ENCODE results near the gene TEKT1. TPM values are rescaled to one million over a fixed set of nuclear protein-coding genes. Genes with fewer than 3 reads are reported as not detected.
"Not testable (repeated sequence)": the region's sequence is repeated elsewhere in the genome, so short reads cannot be mapped to it uniquely, and the experiment has no call there.

The TEKT1 gene
- total RNA-seq = 0.10 TPM

DNA sequence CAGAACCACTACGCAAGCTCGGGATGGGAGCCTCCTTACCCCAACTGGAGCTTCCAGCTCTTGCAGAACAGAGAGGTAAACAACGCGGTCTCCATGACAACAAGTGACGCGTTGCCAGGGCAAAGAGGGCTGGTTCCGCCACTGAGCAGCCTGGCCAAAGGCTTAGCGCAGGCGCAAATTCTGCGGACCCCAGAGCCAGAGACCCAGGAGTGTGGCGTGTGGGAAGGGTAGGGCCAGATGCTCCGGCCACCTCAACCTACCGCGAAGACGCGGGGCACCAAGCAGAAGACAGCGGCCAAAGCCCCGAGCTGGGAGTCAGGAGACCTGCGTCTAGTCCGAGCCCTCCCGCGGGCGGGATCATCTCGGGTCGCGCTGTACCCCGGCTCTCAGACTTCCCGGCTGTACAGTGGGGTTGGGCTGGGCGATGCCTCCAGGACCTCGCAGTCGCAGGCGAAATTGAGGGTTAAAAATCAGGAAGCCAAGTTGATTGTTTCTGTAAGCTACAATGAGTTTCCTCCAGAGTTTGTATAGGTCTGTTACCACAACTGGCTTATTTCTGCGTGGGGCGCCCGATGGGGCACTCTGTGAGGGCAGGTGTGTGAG lies at the start of gene TEKT1:
Gene TEKT1, minus strand, starts transcription at position 69 of the 603 bp plus-strand sequence. CDS start 1,353 bp downstream, outside the sequence.
- DNase-seq = peak; percentile 62

- DNase-seq = not testable (repeated sequence)
Measured at GRCh38 chr17:6879221-6879975, 47.9 kb upstream of the TEKT1 start.

- DNase-seq = not testable (repeated sequence)
Measured at GRCh38 chr17:6875276-6875675, 43.7 kb upstream of the TEKT1 start.

DNA sequence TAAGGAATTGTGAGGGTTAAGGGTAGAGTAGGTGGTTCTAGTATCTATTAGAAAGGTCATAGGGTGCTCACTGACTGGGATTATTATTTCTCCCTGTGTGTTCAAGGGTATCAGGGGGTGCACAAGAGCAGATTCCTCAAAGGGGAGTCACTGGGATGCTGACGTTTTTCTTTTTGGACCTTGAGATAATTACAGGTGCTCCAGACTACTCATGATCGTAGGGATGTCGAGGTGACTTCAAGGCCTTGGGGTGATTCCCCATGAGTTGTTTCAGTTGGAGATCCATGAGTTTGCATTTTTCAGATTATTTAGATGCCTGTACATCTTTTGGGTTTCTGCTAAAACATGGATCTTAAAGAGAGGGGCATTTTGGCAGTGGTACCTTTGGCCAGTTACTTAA lies 41.4 kb upstream of the TEKT1 start:
- DNase-seq = no peak

DNA sequence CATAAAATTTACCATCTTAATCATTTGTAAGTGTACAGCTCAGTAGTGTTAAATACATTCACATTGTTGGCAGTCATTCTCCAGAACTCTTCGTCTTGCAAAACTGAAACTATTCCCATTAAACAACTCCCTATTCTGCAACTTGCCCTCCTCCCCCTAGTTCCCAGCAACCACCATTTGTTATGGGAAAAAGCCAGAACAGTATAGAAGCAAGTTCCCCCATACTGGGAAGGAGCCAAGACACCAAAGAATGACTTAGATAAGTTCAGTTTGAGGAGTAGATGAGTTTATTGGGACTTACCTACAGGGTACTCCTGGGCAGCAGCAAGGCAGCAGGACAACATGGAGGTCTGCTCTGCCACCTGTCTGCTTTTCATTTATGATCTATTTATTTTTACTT lies 39.3 kb upstream of the TEKT1 start:
- no peak for DNase-seq

DNA sequence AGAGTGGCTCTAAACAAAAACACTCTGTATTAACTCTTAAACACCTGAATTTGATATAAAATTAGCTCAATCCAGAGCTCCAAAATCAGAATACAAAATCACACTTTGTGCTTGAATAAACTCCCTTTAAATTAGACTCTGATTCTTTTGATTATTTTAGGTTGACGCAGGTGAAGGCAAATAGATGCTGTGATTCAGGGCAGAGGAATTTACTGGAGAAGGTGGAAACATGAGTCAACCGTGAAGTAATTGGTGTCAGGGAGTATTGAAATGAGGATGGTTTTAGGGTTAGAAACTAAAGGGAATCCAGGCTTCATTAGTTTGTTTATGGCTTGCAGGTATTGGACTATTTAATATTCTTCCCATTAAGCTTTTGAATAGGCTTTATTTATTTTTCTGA lies 37.1 kb upstream of the TEKT1 start:
- DNase-seq = no peak

- no peak for DNase-seq
Measured at GRCh38 chr17:6867849-6868248, 36.3 kb upstream of the TEKT1 start.

GRCh38 chr17:6862825-6863224 lies 31.3 kb upstream of the TEKT1 start:
- DNase-seq = no peak

DNA sequence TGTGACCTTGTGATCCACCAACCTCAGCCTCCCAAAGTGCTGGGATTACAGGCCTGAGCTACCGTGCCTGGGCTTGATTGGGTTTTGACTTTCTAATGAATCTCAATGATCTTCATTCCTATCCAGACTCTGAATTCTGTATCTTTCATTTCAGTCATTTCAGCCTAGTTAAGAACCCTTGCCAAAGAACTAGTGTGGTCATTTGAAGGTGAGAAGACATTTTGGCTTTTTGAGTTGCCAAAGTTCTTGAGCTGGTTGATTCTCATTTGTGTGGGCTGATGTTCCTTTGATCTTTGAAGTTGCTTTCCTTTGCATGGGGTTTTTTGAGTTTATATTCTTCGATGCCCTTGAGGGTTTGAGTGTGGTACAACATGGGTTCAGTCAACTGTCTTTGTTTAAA lies 30.6 kb upstream of the TEKT1 start:
- no peak for DNase-seq

- no peak for DNase-seq
Measured at GRCh38 chr17:6857904-6858303, 26.4 kb upstream of the TEKT1 start.

DNA sequence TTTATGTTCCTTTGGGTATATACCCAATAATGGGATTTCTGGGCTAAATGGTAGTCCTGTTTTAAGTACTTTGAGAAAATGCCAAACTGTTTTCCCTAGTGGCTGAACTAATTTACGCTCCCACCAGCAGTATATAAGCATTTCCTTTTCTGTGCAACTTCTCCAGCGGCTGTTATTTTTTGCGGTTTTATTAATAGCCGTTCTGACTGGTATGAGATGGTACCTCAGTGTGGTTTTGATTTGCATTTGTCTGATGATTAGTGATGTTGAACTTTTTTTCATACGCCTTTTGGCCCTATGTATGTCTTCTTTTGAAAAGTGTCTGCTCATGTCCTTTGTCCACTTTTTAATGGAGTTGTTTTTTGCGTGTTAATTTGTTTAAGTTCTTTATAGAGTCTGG lies 25.8 kb upstream of the TEKT1 start:
- no peak for DNase-seq

- DNase-seq = no peak
Measured at GRCh38 chr17:6856051-6856450, 24.5 kb upstream of the TEKT1 start.

- no peak for DNase-seq
Measured at GRCh38 chr17:6853764-6854442, 22.4 kb upstream of the TEKT1 start.

DNA sequence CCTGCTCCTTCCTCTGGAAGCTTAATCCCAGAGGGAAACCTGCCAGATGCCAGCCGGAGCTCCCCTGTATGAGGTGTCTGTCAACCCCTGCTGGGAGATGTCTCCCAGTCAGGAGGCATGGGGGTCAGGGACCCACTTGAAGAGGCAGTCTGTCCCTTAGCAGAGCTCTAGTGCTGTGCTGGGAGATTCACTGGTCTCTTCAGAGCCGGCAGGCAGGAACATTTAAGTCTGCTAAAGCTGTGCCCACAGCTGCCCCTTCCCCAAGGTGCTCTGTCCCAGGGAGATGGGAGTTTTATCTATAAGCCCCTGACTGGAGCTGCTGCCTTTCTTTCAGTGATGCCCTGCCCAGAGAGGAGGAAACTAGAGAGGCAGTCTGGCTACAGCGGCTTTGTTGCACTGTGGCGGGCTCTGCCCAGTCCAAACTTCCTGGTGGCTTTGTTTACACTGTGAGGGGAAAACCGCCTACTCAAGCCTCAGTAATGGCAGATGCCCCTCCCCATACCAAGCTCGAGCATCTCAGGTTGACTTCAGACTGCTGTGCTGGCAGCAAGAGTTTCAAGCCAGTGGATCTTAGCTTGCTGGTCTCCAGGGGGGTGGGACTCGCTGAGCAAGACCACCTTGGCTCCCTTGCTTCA lies 17.1 kb upstream of the TEKT1 start:
- DNase-seq = not testable (repeated sequence)

- DNase-seq = not testable (repeated sequence)
Measured at GRCh38 chr17:6846138-6846537, 14.6 kb upstream of the TEKT1 start.

- not testable (repeated sequence) for DNase-seq
Measured at GRCh38 chr17:6844406-6844805, 12.9 kb upstream of the TEKT1 start.

- DNase-seq = no peak
Measured at GRCh38 chr17:6843241-6843880, 11.8 kb upstream of the TEKT1 start.

DNA sequence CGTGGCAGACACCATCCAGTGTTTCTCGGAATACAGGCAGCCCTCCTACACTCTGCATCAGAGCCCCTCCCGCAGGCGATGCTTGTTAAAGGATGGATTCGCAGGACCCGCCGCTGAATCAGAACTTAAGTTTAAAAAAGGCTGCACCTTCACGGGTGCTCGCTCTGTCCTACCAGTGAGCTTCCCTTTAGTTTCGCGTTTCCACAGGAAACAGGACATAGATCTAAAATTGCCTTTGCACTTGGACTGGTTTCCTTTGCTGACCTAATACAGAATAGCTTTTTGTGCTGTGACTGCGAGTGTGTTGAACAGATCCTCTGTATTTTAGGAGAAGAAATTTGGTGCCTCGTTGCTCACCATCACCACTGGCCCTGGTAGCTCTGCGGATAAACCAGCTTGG lies 10.2 kb upstream of the TEKT1 start:
- DNase-seq = not testable (repeated sequence)

DNA sequence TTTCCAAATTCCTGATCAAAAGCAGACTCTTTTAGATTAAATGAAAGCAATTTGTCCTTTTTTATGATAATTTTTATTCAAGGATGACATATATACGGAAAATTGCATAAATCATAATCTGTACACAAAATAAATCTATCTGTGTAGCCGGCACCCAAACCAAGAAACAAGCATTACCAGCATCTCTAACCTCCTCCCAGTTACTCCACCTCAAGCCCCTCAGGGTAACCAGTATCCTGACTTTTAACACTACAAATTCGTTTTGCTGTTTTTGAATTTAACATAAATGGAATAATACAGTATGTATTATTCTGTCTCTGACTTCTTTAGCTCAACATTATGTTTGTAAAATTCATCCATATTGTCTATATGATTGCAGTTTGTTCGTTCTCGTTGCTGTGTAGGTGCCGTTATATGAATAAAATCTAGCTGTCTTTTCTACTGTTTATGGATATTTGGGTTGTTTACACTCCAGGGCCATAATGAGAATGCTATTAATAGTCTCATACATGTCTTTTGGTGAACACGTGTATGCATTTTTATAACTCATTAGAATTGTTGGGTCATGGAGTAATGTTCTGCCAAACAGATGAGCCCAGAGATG lies 1.0 kb downstream of the TEKT1 start:
- DNase-seq = no peak

GRCh38 chr17:6823011-6823442 lies 8.5 kb downstream of the TEKT1 start:
- DNase-seq = no peak

DNA sequence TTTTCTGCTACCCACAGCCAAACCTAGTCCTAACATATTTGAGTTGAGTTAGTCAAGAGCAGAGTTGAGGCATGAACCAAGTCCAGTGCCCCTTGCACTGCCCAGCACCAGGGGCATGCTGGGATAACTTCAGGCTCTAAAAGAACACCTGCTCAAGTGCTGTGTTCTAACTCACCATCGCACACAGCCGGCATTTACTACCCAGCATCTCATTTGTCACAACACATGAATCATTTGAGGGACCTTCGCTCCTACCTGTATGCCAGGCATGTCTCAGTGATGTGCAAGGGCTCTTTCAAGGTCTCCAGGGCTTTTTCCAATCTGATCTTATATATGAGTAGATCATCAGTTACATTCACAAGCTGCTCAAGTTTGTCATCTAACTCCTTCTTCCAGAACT lies 12.6 kb downstream of the TEKT1 start:
- DNase-seq = no peak

- DNase-seq = not testable (repeated sequence)
Measured at GRCh38 chr17:6816368-6816767, 15.2 kb downstream of the TEKT1 start.

Data from skin of body (tissue), 2 donors.